Stimulated activated memory B cell treated with anti-CD40 and anti-IgM and Interleukin-4, amounts not matched to agents 10 μg/mL and 1 μg/mL and 100 μg/mL, for 72 hours (primary cell): ENCODE results near the gene SEMA3D.
A peak's percentile ranks its signal among the peaks of the same experiment; 100 is the strongest.

Experiments
- ATAC-seq: fragments of 150-1000 bp; cut with Tn5 transposase; 2 replicates; pipeline ENCODE4 v1.10.0; 2021
- H3K27ac Mint-ChIP-seq: one replicate; pipeline ENCODE4 v1.8.0; 2022; ENCODE audit warnings: mild to moderate bottlenecking, mixed read lengths
- H3K27me3 Mint-ChIP-seq: one replicate; pipeline ENCODE4 v1.8.0; 2022; ENCODE audit warnings: mixed read lengths
- H3K36me3 Mint-ChIP-seq: one replicate; pipeline ENCODE4 v1.8.0; 2022; ENCODE audit warnings: mixed read lengths
- H3K4me1 Mint-ChIP-seq: one replicate; pipeline ENCODE4 v1.8.0; 2022; ENCODE audit warnings: mixed read lengths
- H3K4me3 Mint-ChIP-seq: one replicate; pipeline ENCODE4 v1.8.0; 2022; ENCODE audit warnings: mild to moderate bottlenecking, moderate library complexity, mixed read lengths
- H3K9me3 Mint-ChIP-seq: one replicate; pipeline ENCODE4 v1.8.0; 2022; ENCODE audit warnings: mixed read lengths

The SEMA3D gene

DNA sequence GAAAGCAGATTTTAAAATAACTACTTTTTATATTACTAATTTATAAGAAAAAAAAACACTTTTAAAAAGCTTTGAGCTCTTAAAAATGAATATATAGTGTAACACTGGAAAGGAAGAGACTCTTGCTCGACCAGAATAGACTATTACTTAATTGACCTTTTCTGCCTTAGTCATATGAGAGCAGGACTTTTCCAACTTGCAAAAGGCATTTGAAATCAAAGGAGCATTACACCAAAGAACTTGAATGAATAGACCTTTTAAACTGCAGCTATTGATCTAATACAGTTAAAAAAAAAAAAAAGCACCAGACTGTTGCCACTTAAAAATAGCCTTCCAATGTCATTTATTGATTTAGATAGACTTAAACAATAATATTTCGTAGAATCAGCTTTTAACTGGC, 17.2 kb upstream of the SEMA3D start:
- H3K36me3 Mint-ChIP-seq: no peaks in the 10 kb centered on the region
- no peak overlapping the region for H3K27ac Mint-ChIP-seq
- H3K4me3 Mint-ChIP-seq: no peak overlapping the region
- peaks cover 10% of the 10 kb centered on the region for H3K27me3 Mint-ChIP-seq
- H3K9me3 Mint-ChIP-seq: peaks cover 13% of the 10 kb centered on the region
- ATAC-seq: no peak
- H3K4me1 Mint-ChIP-seq: no peaks in the 10 kb centered on the region

DNA sequence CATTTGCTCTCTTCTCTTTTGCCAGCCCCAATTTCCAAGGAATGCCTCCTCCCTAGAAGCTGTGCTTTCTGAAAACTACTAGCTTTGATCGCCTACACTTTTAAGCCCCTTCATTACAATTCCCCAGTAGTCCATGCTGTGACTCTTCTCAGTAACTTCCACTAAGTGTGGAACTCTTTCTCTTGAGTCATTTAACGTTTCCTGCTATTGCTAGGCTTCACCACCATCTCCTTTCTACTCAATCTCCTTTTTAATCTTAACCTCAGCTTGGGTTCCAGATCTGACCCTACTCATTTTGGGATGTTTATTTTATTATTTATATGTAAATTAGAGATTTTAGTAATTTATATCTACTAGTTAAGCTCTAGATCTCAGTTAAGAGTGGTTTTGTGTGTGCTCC, 14.4 kb upstream of the SEMA3D start:
- Mint-ChIP-seq H3K4me1 (no peaks in the 10 kb centered on the region), H3K9me3 (peaks cover 13% of the 10 kb centered on the region), H3K27ac (no peak overlapping the region), H3K4me3 (no peak overlapping the region), H3K27me3 (peaks cover 10% of the 10 kb centered on the region), H3K36me3 (no peaks in the 10 kb centered on the region)
- no peak for ATAC-seq

DNA sequence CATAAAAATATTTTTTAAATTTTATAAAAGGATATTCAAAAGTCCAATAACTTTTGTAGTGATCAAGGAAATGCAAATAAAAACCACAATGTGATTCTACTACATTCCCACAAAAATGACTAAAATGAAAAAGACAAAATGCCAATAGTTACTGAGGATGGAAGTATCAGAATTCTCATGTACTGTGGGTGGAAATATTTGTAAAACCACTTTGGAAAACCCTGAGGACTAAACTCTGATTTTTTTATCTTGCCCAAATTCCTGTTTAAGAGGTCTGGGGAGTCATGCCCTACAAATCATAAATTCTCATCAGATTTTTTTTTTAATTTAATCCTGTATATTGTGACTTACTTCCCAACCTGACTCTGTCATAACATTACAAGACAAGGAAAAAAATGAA, 9.8 kb upstream of the SEMA3D start:
- Mint-ChIP-seq H3K4me3 (no peak overlapping the region), H3K9me3 (peaks cover 9% of the 10 kb centered on the region), H3K36me3 (no peaks in the 10 kb centered on the region), H3K27ac (no peak overlapping the region), H3K27me3 (peaks cover 10% of the 10 kb centered on the region), H3K4me1 (no peaks in the 10 kb centered on the region)
- no peak for ATAC-seq

DNA sequence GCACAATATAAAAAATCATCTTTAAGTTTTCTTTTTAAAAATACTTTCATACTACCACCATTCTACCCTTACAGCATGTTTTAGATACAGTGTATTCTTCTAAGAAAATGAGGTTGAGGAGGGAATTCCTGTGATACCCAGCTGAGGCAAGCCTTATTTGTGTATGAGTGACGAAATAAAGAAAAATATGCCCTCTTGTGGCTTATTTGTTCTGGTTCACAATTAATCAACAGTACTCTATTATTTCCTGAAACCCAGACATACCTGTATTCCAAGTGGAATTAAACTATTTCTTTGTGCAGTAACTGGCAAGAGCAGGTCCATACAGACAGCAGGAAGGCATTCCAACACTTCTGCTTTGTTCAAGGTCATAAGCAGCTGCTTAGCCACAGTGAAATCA, 4.5 kb upstream of the SEMA3D start:
- H3K27ac Mint-ChIP-seq: no peak overlapping the region
- H3K9me3 Mint-ChIP-seq: no peaks in the 10 kb centered on the region
- no peak for ATAC-seq

DNA sequence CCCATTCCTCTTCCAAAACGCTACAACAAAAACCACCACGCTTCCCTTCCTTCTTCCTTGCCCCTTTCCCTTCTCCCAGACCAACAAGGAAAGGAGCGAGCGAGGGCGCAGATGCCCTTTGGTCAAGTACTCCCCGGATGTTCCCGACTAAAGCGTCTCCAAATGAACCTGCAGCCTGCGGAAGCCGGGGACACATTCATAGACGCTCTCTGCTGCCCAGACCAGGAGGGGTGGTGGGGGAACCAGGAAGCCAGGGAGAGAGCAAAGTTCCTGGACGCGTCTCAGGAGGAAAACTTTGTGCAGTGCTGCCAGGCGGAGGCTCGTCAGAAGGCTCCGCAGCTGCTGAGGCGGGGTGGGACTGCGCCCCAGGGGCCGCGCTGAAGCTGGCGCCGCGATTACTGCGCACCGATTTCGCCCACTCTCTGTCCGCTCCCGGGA, 754 bp downstream of the SEMA3D start:
- Mint-ChIP-seq H3K27ac (peak overlapping the region; percentile 82), H3K4me1 (peaks cover 31% of the 10 kb centered on the region), H3K4me3 (peak overlapping the region; percentile 83), H3K36me3 (no peaks in the 10 kb centered on the region), H3K27me3 (peaks cover 27% of the 10 kb centered on the region), H3K9me3 (no peaks in the 10 kb centered on the region)
- ATAC-seq: peak; percentile 64

More for the DNA sequence above, 4.5 kb upstream of the SEMA3D start:
- peaks cover 10% of the 10 kb centered on the region for H3K27me3 Mint-ChIP-seq
- no peaks in the 10 kb centered on the region for H3K36me3 Mint-ChIP-seq
- H3K4me3 Mint-ChIP-seq: no peak overlapping the region
- peaks cover 11% of the 10 kb centered on the region for H3K4me1 Mint-ChIP-seq

DNA sequence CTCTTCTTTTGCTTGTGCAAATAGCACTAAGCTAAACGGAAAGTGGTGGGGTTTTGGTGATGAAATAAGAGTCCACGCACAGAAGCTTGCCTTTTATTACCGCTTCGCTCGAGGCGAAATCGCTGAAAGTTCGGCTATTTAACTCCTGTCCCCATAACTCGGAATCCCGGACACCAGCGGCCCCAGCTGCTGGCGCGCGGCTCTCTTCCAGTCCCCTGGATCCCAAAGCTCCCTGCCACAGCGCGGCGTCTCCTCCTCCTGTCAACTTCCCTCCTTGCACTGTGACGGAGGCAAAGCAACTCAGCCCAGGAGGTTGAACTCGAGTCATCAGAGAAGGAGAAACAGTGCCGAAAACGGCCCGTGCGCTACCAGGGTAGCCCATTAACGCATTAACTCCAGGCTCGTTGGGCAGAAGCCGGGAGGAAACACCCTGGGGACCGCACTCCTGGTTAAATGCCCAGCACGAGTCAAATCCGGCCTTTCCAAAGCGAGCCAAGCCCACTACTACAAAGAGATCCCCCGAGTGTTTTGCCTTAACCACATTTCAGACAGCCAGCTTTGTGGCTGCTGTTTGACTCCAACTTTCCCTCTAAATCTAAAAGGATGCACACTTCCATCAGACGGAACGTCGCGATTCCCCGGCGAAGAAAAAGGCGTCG, 1.3 kb downstream of the SEMA3D start:
- Mint-ChIP-seq H3K36me3 (no peaks in the 10 kb centered on the region), H3K4me1 (peaks cover 31% of the 10 kb centered on the region), H3K4me3 (peak overlapping the region; percentile 83), H3K9me3 (no peaks in the 10 kb centered on the region), H3K27me3 (peaks cover 27% of the 10 kb centered on the region), H3K27ac (peak overlapping the region; percentile 82)
- ATAC-seq: peak; percentile 44

DNA sequence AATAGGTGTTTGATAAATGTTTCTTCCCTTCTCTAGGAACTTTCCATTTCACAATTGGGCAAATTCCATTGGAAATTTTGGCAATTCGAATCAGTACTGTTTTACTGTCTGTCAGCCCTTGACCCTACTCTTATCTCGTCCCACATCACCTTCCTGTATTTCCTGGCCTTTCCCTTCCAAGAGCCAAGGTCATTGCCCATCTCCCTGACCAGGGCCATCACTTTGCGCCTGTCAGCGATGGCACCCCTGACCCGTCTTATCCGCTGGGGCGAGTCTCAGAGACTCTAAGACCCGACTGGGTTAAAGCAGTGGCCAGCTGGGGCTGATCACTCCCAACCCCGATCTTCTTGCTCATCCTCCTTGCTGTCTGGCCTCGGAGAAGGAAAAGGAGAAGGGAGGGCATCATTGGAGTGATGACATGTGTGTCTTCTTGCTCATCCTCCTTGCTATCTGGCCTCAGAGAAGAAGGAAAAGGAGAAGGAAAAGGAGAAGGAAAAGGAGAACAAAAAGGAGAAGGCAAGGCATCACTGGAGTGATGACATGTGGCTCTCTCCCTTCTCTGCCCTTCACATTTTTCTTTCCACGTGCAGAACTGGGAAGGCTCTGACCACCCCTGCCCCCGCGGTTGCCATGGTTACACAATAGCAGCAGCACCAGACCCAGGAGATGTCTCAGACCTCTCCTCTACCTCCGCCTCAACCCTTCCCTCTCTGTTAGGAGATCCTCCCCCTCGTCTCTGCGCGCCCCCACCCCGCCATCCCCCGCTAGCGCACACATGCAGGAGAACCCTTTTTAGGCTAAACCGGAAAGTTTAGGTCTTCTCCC, 2.0 kb downstream of the SEMA3D start:
- H3K4me3 Mint-ChIP-seq: peak overlapping the region; percentile 83
- no peak for ATAC-seq

DNA sequence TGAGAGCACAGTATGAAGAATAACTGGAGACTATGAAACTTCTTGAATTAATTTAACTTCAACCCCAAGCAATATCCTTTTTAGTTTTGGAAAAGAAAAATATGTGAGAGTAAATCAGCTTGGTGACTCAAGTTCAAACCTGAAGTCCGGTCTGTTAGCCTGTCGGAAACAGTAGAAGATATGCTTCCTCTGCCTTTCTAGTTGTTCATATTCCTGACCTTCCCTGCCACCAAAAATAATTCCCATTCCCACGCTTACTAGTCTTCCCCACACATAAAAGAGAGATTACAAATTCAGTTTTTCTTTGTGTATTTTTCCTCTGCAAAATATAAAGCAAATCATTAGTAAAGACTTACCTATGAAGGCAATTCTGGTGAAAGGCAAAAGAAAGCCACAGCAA, 3.6 kb downstream of the SEMA3D start:
- no peak overlapping the region for H3K27ac Mint-ChIP-seq
- H3K4me1 Mint-ChIP-seq: peaks cover 31% of the 10 kb centered on the region
- ATAC-seq: no peak
- peaks cover 27% of the 10 kb centered on the region for H3K27me3 Mint-ChIP-seq
- H3K36me3 Mint-ChIP-seq: peaks cover 3% of the 10 kb centered on the region
- H3K9me3 Mint-ChIP-seq: peaks cover 4% of the 10 kb centered on the region
- H3K4me3 Mint-ChIP-seq: no peak overlapping the region

More for the DNA sequence above, 2.0 kb downstream of the SEMA3D start:
- no peak overlapping the region for H3K27ac Mint-ChIP-seq
- peaks cover 2% of the 10 kb centered on the region for H3K9me3 Mint-ChIP-seq
- H3K27me3 Mint-ChIP-seq: peaks cover 27% of the 10 kb centered on the region
- no peaks in the 10 kb centered on the region for H3K36me3 Mint-ChIP-seq
- peaks cover 31% of the 10 kb centered on the region for H3K4me1 Mint-ChIP-seq

DNA sequence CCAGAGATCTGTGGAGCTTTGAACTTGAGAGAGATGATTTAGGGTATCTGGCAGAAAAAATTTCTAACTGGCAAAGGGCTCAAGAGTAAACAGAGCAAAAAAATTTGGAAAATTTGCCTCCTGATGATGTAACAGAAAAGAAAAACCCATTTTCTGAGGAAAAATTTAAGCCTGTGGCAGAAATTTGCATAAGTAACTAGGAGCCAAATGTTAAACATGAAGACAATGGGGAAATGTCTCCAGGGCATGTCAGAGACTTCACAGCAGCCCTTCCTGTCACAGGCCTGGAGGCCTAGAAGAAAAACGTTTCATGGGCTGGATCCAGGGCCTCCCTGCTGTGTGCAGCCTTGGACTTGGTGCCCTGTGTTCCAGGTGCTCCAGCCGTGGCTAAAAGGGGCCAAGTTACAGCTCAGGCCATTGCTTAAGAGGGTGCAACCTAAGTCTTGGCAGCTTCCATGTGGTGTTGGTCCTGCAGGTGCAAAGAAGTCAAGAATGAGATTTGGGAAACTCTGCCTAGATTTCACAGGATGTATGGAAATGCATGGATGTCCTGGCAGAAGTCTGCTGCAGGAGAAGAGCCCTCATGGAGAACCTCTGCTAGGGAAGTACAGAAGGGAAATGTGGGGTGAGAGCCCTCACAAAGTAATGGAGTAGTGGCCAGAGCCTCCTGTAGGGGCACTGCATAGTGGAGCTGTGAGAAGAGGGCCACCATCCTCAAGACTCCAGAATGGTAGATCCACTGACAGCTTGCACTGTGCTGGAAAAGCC, 8.1 kb downstream of the SEMA3D start:
- H3K36me3 Mint-ChIP-seq: peaks cover 7% of the 10 kb centered on the region
- no peaks in the 10 kb centered on the region for H3K4me1 Mint-ChIP-seq
- ATAC-seq: no peak
- no peaks in the 10 kb centered on the region for H3K27me3 Mint-ChIP-seq
- H3K9me3 Mint-ChIP-seq: peaks cover 11% of the 10 kb centered on the region
- no peak overlapping the region for H3K27ac Mint-ChIP-seq
- no peak overlapping the region for H3K4me3 Mint-ChIP-seq

DNA sequence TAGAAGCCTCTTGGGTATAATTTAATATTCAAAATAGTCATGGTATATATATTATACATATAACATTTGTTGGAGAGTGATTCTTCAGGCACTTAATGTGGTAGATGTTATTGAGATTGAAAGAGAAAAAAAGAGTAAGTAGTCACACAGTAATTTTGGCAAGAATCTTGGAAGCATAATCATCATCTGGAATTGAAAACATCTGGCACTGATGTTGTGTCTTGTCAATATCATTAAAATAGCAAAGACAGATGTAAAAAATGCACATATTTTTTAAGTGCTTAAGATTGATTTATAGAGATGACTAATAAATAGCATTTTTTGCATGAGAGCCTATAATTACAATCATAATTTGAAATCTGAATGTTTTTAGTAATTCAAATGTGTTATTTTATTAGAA, 9.5 kb downstream of the SEMA3D start:
- H3K4me3 Mint-ChIP-seq: no peak overlapping the region
- no peaks in the 10 kb centered on the region for H3K4me1 Mint-ChIP-seq
- H3K27me3 Mint-ChIP-seq: no peaks in the 10 kb centered on the region
- ATAC-seq: no peak
- H3K27ac Mint-ChIP-seq: no peak overlapping the region
- peaks cover 11% of the 10 kb centered on the region for H3K9me3 Mint-ChIP-seq
- H3K36me3 Mint-ChIP-seq: peaks cover 7% of the 10 kb centered on the region

DNA sequence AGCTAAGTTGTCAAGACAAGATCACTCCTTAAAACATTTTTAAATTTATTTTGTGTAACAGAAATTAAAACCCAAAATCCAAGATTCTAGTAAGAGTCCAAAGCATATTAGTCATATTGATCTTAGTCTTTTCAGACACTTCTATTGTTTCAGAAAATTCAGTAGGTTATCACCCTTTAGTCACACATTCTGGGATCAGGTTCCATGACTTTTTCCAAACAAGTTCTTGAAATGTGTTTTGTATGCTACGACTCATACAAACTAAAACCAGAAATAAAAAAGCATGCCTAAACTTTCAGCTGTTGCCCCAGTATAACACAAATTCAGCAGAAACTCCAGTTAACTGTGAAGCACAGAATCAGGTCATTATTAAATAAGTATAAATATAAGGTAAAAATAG, 10.7 kb downstream of the SEMA3D start:
- H3K4me1 Mint-ChIP-seq: no peaks in the 10 kb centered on the region
- peaks cover 11% of the 10 kb centered on the region for H3K9me3 Mint-ChIP-seq
- H3K4me3 Mint-ChIP-seq: no peak overlapping the region
- no peak overlapping the region for H3K27ac Mint-ChIP-seq
- H3K27me3 Mint-ChIP-seq: no peaks in the 10 kb centered on the region
- H3K36me3 Mint-ChIP-seq: peaks cover 7% of the 10 kb centered on the region
- ATAC-seq: no peak

DNA sequence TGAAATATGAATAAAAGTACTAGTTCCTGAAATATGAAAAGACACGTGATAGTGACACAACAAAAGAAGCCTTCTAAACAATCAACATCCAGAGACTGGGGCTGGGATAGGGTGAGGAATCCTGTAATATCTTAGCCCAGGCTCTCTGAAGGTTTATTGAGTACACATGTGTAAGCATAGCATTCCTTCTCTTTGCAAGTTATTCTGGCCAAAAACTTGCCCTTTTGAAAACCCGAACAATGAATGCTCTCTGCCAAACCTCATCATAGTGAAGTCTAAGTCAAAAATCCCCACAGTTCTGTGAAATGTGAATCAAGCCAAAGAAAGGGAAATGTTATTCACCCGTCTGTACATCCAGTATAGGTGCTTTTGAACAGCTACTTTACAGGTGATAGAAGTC, 11.6 kb downstream of the SEMA3D start:
- peaks cover 11% of the 10 kb centered on the region for H3K9me3 Mint-ChIP-seq

DNA sequence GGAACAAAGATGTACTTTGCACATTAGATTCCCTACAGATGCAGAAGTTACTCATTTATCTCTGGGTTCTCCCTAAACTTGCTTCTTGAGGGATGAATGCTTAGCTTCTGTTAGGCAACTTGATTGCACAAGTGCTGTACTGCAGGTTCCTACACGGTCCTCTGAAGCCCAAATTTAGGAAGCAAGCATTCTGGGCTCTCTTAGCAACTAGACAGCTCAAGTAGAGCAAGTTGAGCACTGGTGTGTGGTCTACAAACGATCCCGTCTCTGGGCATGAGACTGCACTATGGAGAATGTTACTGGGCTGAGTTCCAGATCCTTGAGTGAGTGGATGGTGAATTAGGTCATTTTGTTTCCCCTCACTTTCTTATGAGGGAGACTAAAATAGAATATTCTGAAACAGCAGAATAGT, 14.3 kb downstream of the SEMA3D start:
- no peak overlapping the region for H3K4me3 Mint-ChIP-seq
- H3K36me3 Mint-ChIP-seq: no peaks in the 10 kb centered on the region
- no peak overlapping the region for H3K27ac Mint-ChIP-seq
- no peaks in the 10 kb centered on the region for H3K4me1 Mint-ChIP-seq
- no peak for ATAC-seq
- peaks cover 3% of the 10 kb centered on the region for H3K9me3 Mint-ChIP-seq
- no peaks in the 10 kb centered on the region for H3K27me3 Mint-ChIP-seq

More for the DNA sequence above, 11.6 kb downstream of the SEMA3D start:
- Mint-ChIP-seq H3K4me3 (no peak overlapping the region), H3K36me3 (peaks cover 7% of the 10 kb centered on the region), H3K4me1 (no peaks in the 10 kb centered on the region), H3K27me3 (no peaks in the 10 kb centered on the region), H3K27ac (no peak overlapping the region)
- ATAC-seq: peak; percentile 12

DNA sequence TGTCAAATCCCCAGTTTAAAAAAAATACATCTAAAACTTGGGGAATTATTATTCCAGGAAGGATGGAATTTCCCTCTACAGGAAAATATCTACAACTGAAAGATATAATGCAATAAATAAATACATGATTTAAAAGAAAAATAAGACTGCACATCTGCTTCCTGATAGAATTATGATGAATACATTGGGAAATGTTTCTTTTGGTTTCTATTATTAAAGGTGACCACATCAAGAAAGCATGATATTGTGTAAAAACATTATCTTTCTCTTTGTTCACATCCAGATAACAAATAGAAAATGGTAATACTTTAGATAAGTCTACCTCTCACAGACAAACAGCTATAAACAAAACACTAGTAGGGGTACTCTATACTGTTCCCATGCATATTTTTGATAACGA, 19.2 kb downstream of the SEMA3D start:
- Mint-ChIP-seq H3K4me3 (no peak overlapping the region), H3K36me3 (no peaks in the 10 kb centered on the region), H3K27ac (no peak overlapping the region), H3K27me3 (no peaks in the 10 kb centered on the region), H3K4me1 (no peaks in the 10 kb centered on the region), H3K9me3 (no peaks in the 10 kb centered on the region)
- no peak for ATAC-seq

DNA sequence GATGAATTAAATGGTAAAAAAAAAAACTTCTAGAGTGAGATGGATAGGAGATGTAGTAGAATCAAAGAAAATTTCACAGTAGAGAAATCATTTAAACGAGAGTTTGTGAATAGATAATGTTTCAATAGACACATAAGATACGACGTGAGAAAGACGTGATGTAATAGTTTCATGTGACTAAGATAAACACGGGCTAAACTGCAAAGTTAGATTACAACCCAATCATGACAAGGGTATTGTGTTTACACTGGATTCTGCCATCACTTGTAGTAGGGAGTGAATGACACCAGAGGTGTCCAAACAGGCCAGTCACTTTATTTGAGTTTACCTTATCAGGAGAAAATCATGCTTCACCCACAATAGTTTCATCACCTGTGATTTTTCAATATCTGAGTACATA, 21.6 kb downstream of the SEMA3D start:
- ATAC-seq: no peak
- H3K4me3 Mint-ChIP-seq: no peak overlapping the region

More for the DNA sequence above, 21.6 kb downstream of the SEMA3D start:
- Mint-ChIP-seq H3K9me3 (no peaks in the 10 kb centered on the region), H3K27ac (no peak overlapping the region), H3K27me3 (no peaks in the 10 kb centered on the region), H3K36me3 (no peaks in the 10 kb centered on the region), H3K4me1 (peaks cover 7% of the 10 kb centered on the region)
